Amniotic epithelial cell (primary cell): Measurements from ENCODE around the gene PTPN23.
"Not testable (repeated sequence)": the region's sequence is repeated elsewhere in the genome, so short reads cannot be mapped to it uniquely, and the experiment has no call there.

ENCODE experiments used
- DNase-seq: peaks from one replicate; pipeline ENCODE4 v3.0.0-alpha.2; 2010; ENCODE audit warnings: low read depth

Gene PTPN23

DNA sequence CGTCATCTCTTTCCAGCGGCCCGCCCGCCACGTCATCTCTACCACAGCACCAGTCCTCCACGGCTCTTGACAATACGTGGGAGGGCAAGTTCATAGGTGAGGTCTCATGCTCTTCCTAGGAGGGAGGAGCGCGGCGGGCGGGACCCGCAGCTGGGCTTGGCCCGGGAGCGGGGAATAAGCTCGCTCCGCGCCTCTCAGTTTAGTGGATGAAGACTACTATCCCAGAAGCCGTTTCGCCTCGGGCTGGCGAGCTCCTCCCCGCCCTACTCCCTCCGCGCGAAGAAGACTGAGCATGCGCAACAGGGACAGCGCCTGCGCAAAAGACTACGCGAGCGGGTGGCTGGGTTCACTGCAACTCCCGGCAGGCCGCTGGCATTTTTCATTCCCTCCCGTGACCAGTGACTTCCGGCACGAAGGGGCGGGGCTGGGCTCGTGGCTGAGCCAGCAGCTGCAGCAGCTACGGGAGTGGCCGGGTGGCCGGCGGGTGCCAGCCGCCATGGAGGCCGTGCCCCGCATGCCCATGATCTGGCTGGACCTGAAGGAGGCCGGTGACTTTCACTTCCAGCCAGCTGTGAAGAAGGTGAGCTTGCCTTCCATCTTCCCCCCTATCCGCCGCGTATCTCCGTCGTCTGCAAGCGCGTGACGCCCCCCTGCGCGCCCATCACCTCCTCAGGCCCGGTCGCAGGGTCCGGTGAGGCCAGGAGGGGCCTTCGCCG lies at the start of gene PTPN23:
Gene PTPN23, plus strand, starts transcription at position 421 of the 716 bp plus-strand sequence. Its CDS starts 76 bp downstream, at position 497.
- DNase-seq: peak; percentile 98

- no peak for DNase-seq
These were observed 46.9 kb upstream of the PTPN23 start for GRCh38 chr3:47333907-47334306.

- DNase-seq: no peak
These were observed 43.2 kb upstream of the PTPN23 start for GRCh38 chr3:47337656-47338055.

- DNase-seq: peak; percentile 8
These were observed 40.9 kb upstream of the PTPN23 start for GRCh38 chr3:47339951-47340350.

GRCh38 chr3:47340866-47341265 lies 40.0 kb upstream of the PTPN23 start:
- DNase-seq: peak; percentile 77

- DNase-seq: peak; percentile 79
These were observed 38.7 kb upstream of the PTPN23 start for GRCh38 chr3:47342151-47342550.

DNA sequence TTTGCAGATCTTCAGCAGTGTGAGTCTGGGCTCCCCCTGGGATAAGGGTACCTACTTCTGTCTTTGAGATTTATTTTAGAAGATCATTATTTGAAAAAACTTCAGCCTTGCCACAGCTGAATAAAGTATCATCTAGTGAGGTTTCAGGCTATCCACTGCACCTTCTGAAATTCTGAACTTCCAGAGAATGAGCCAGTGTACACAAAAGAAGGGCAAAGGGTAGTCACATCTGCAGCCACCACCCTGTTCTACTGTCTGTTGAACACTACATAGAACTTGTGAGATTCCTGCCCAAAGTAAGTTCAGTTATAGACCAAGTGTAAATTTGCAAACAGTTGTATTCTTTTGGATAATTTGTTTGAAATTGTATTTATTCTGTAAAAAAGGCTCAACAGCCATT lies 38.0 kb upstream of the PTPN23 start:
- DNase-seq: no peak

DNA sequence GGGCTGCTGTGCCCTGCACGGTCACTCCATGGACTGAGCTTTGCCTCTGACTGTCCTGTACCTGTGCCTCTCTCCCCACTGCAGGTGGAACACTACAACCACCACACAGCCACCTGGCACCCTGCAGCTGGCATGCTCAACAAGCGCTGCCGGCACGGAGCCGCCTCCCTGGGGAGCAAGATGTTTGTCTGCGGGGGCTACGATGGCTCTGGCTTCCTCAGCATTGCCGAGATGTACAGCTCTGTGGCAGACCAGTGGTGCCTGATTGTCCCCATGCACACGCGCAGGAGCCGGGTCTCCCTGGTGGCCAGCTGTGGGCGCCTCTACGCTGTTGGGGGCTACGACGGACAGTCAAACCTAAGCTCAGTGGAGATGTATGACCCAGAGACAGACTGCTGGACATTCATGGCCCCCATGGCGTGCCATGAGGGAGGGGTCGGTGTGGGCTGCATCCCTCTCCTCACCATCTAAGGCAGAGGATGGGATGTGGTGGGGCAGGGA lies 37.3 kb upstream of the PTPN23 start:
- DNase-seq: no peak

DNA sequence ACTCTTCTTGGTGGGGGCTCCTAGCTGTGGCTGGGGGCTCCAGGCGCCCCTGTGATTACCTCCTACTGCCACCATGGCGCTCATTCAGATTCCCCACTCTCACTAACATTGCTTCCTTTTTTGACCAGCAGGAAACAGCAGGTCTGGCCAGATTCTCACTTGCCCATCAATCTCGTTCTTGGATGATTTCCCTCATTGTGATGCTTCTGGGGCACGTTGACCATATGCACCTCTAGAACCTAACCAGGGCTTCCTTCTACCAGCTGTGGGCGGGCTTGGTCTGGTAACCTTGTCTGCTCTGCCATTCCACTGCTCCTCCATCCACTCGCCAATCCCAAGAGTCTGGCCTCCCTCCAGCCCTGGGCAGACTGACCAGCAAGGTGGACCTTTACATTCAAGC lies 35.9 kb upstream of the PTPN23 start:
- no peak for DNase-seq

- DNase-seq: peak; percentile 90
These were observed 33.5 kb upstream of the PTPN23 start for GRCh38 chr3:47347217-47347801.

DNA sequence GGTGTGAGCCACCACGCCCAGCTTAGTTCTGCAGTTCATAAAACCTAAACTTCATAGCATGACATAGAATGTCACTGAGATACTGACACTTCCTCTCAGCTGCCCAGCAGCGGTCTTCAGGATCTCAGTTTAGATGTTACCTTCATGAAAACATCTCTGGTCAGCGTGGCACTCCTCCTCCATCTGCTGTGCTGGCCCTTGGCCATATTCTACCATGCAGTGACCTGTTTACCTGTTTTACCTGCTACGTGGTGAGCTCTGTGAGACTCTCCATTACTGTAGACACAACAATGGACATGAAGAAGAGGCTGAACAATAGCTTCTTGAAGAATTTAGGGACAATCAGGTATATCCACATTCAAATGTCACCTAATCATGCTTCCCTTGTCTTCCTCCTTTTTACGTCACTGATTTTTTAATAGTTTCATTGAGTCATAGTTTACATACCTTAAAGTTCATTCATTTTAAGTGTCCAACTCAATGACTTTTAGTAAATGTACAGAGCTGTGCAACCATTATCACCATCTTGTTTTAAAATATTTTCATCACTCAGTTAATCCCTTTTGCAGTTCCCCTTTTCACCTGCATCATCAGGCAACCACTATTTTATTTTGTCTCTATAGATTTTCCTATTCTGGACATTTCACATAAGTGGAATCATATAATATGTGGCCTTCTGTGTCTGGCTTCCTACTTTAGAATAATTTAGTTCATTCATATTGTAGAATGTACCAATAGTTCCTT lies 32.2 kb upstream of the PTPN23 start:
- DNase-seq: no peak

DNA sequence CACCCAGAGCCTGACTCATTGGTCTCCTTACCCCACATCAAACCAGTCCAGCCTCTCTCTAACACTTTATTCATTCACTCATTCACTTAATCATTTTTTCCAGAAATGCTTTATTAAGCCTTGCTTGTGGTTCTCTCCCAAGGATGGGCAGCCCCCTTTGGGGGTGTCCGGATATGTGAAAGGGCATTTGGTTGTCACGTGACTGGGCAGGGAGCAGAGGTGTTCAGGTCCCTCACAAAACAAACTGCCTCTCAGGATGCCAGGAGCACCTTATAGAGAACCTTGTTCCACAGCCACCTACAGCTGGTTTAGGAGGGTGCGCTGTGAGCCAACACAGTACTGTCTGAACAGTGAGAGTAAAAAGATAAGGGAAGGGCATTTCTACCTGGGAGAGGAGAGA lies 25.8 kb upstream of the PTPN23 start:
- DNase-seq: no peak

DNA sequence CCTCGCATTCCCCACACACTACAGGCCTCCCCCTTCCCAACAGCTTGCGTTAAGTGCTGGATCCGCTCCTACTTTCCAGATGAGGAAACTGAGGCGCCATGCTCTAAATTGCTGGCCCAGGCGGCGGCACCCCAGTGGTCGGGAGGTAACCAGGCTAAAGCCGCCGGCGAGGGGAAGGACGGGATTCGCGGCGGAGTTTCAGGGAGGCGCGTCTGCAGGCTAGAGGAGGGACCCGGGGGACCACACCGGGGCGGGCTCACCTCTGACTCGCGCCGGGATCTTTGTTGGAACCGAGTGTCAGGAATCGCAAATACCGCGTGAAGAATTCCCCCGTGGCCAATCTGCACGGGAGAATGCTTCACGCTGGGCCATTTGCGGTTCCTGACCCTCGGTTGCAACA lies 24.6 kb upstream of the PTPN23 start:
- no peak for DNase-seq

DNA sequence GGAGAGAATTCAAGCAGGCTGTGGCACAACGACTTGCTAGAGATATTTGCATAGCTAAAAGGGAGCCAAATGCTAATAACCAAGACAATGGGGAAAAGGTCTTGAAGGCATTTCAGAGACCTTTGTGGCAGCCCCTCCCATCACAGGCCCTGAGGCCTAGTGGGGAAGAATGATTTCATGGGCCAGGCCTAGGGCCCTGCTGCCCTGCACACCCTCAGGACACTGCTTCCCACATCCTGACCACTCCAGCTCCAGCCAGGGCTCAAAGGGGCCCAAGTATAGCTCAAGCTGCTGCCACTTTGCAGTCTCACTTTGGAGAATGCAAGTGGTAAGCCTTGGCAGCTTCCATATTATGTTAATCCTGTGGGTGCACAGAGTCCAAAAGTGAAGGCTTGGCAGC lies 21.5 kb upstream of the PTPN23 start:
- DNase-seq: no peak

GRCh38 chr3:47360110-47360517 lies 20.7 kb upstream of the PTPN23 start:
- not testable (repeated sequence) for DNase-seq

GRCh38 chr3:47362701-47363100 lies 18.1 kb upstream of the PTPN23 start:
- no peak for DNase-seq

DNA sequence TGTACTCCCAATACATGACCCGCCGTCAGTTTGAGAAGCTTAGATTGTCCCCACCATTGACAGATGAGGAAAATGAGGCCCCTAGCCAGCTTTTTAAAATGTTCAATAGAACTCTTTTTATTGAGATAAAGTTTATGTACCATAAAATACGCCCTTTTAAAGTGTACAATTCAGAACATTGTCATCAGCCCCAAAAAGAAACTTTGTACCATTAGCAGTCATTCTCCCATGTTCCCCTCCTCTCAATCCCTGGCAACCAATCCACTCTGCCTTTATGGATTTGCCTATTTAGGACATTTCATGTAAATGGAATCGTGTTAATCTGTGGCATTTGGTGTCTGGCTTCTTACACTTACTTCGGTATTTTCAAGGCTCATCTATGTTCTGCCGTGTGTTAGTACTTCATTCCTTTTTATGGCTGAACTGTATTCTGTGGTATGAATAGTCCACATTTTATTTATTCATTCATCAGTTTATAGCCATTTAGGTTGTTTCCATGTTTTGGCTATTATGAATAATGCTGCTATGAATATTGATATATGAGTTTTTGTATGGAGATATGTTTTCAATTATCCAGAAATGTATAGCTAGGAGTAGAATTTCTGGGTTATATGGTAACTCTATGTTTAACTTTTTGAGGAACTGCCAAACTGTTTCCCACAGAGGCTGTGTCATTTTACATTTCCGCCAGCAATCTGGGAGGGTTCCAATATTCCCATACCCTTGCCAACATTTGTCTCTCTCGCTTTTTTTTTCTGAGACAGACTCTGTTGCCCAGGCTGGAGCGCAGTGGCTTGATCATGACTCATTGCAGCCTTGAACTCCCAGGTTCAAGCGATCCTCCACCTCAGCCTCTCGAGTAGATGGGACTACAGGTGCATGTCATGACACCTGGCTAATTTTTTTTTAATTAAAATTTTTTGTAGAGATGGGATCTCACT lies 15.3 kb upstream of the PTPN23 start:
- DNase-seq: no peak

DNA sequence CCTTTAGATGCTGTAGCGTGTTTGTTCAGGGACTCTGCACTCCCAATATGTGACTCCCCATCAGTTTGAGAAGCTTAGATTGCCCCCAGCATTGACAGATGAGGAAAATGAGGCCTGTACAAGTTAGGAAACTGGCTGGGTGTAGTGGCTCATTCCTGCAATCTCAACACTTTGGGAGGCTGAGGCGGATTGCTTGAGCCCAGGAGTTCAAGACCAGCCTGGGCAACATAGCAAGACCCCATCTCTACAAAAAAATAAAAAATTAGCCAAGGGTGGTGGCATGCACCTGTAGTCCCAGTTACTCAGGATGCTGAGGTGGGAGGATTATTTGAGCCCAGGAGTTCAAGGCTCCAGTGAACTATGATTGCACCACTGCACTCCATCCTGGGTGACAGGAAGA lies 14.0 kb upstream of the PTPN23 start:
- no peak for DNase-seq

DNA sequence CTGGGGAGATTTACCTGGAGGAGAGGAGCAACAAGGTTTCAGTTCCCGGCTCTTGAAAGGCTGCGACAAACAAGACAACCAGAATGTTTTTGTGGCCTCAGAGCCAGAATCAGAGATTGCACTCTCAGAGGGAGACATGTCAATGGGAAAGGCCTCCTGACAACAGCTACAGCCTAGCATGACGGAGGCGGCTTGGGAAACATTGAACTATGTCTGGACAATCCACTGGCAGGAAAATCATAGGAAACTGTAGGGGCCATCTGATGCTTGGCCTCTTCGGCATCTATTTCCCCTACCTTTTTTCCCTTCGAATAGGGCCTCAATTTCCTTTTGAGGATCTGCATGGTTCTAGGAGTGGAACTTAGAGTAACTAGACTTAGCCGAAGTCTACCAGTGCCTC lies 13.2 kb upstream of the PTPN23 start:
- DNase-seq: no peak

- DNase-seq: not testable (repeated sequence)
These were observed 10.8 kb upstream of the PTPN23 start for GRCh38 chr3:47370020-47370419.

DNA sequence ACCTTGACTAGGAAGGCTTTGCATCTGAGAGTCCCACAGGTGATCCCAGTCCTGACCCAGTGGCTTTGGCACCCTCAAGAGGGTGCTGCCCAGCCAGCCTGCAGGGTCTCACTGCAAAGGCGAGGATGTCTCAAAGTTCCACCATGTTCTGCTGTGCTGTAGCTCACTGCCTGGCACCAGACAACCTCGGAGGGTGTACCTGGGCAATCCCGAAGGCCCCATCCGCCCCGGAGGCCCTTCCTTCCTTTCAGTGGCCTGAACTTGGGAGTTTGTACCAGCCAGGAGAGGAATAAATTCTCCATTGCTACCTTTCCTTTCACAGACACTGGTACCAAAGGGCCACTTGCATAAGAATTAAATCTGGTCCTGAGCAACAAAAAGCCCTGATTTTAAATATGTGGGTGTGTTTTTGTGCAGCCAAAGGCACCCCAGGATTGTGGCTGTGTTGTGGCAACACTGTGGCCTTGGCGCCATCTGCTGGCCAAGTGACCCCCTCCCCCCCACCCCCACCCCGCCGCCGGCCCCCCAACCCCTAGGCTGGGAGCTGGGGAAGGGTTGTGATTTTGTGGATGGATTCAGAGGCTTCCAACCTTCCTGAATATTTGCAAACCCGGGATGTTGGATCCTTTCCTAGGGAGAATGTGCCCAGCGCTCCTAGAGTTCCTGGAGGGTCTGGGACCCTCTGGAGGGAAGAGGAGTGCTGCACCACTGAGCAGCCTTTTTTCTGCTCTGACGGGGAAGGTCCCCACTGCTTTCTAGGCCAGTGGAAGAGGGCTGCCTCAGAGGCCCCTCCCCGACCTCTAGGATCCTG lies 9.7 kb upstream of the PTPN23 start:
- DNase-seq: no peak
